Astrocyte (in vitro differentiated cells and primary cell): ENCODE results near the gene SH3RF1. TPM values are rescaled to one million over a fixed set of nuclear protein-coding genes. Genes with fewer than 3 reads are reported as not detected.

Experiments used
- DNase-seq: peaks from one replicate; pipeline ENCODE4 v3.0.0-alpha.2; 2010; ENCODE audit warnings: low read depth
- FAIRE-seq: peaks from 2 replicates; lab custom pipeline; 2011; peaks lifted over from hg19 to GRCh38; lab: Jason Lieb, UNC
- H2AFZ ChIP-seq: 2 replicates; pipeline ENCODE4 v1.6.0; 2012; ENCODE audit warnings: low read depth, low read length, inconsistent platforms
- H3K27ac ChIP-seq: 2 replicates; pipeline ENCODE4 v1.5.1; 2011; ENCODE audit warnings: low read depth, low read length, inconsistent platforms
- H3K27me3 ChIP-seq: 2 replicates; pipeline ENCODE4 v1.6.0; 2011; ENCODE audit warnings: low read length, inconsistent platforms; ENCODE audit not compliant: insufficient read depth
- H3K36me3 ChIP-seq: 2 replicates; pipeline ENCODE4 v1.5.1; 2011; ENCODE audit warnings: low read length, inconsistent platforms; ENCODE audit not compliant: insufficient read depth
- H3K4me1 ChIP-seq: 2 replicates; pipeline ENCODE4 v1.5.1; 2011; ENCODE audit warnings: low read length, inconsistent platforms; ENCODE audit not compliant: insufficient read depth
- H3K4me2 ChIP-seq: 2 replicates; pipeline ENCODE4 v1.6.0; 2012; ENCODE audit warnings: low read length, inconsistent platforms
- H3K4me3 ChIP-seq: 2 replicates; pipeline ENCODE4 v1.5.1; 2011; ENCODE audit warnings: low read depth, mild to moderate bottlenecking, low read length, inconsistent platforms; ENCODE audit not compliant: insufficient read depth
- H3K79me2 ChIP-seq: 2 replicates; pipeline ENCODE4 v1.6.0; 2012; ENCODE audit warnings: mild to moderate bottlenecking, low read length, inconsistent platforms; ENCODE audit not compliant: insufficient read depth
- H3K9ac ChIP-seq: 2 replicates; pipeline ENCODE4 v1.6.0; 2012; ENCODE audit warnings: mild to moderate bottlenecking, low read length, inconsistent platforms
- H3K9me3 ChIP-seq: 2 replicates; pipeline ENCODE4 v1.5.1; 2012; ENCODE audit warnings: low read depth, mild to moderate bottlenecking, low read length, inconsistent platforms; ENCODE audit not compliant: insufficient read depth
- H4K20me1 ChIP-seq: 2 replicates; pipeline ENCODE4 v1.6.0; 2012; ENCODE audit warnings: low read length, inconsistent platforms; ENCODE audit not compliant: insufficient read depth
- H3K27ac Mint-ChIP-seq: one replicate; pipeline ENCODE4 v1.8.0; 2021; ENCODE audit warnings: mild to moderate bottlenecking, mixed read lengths; ENCODE audit not compliant: unreplicated experiment
- H3K27me3 Mint-ChIP-seq: one replicate; pipeline ENCODE4 v1.8.0; 2021; ENCODE audit warnings: low read depth, mixed read lengths; ENCODE audit not compliant: unreplicated experiment
- H3K36me3 Mint-ChIP-seq: one replicate; pipeline ENCODE4 v1.8.0; 2021; ENCODE audit warnings: low read depth, mixed read lengths; ENCODE audit not compliant: unreplicated experiment
- H3K4me1 Mint-ChIP-seq: one replicate; pipeline ENCODE4 v1.8.0; 2021; ENCODE audit warnings: low read depth, mixed read lengths; ENCODE audit not compliant: unreplicated experiment
- H3K4me3 Mint-ChIP-seq: one replicate; pipeline ENCODE4 v1.8.0; 2021; ENCODE audit warnings: mild to moderate bottlenecking, moderate library complexity, mixed read lengths; ENCODE audit not compliant: unreplicated experiment
- H3K9me3 Mint-ChIP-seq: one replicate; pipeline ENCODE4 v1.8.0; 2021; ENCODE audit warnings: mild to moderate bottlenecking, mixed read lengths; ENCODE audit not compliant: unreplicated experiment
- EZH2 ChIP-seq: IDR thresholded peaks from 2 replicates; pipeline ENCODE4 v1.6.1; 2012; ENCODE audit warnings: mild to moderate bottlenecking, low read length, inconsistent platforms; ENCODE audit not compliant: insufficient read depth
- total RNA-seq: library from RNA; stranded (reverse); gene quantifications from 2 replicates; pipeline ENCODE4 v1.2.1, GENCODE V29; 2021
- TF ChIP-seq, protein P1 (sequence below): IDR thresholded peaks from 2 replicates; pipeline ENCODE4 v1.5.1; 2011; ENCODE audit warnings: low read depth, mild to moderate bottlenecking, inconsistent platforms, low read length, moderate library complexity; ENCODE audit not compliant: insufficient read depth

The SH3RF1 gene
- total RNA-seq, 1 donor from 2014 or later: 25.9 TPM

DNA sequence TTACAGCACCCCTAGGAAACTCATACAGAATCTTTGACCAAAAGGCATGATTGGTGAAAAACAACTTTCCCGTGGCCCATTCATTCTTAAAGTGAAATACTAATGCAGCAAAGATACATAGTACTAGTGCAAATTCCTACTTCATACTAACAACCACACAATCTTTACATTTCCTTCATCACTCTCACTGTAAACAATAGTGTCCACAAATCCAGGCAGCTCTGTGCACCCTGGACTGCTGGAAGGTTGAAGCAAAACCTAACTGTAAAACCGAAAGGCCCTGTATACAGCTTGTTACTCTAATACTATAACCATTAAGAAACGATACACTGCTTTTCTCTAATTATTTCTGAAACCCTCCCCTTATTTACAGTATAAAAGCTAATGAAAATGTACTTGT is 82.6 kb downstream of the SH3RF1 start:
- H3K36me3 ChIP-seq: no peaks in the 10 kb centered on the region
- Mint-ChIP-seq H3K27ac (no peak overlapping the region), H3K27me3 (no peaks in the 10 kb centered on the region), H3K36me3 (no peaks in the 10 kb centered on the region), H3K4me1 (peaks cover 25% of the 10 kb centered on the region), H3K9me3 (no peaks in the 10 kb centered on the region), H3K4me3 (no peak overlapping the region)
- no peak overlapping the region for H3K4me3 ChIP-seq
- no peak overlapping the region for H2AFZ ChIP-seq
- DNase-seq: no peak
- no peak overlapping the region for H3K27ac ChIP-seq
- peaks cover 13% of the 10 kb centered on the region for H3K4me1 ChIP-seq
- no peak overlapping the region for H3K4me2 ChIP-seq
- peaks cover 97% of the 10 kb centered on the region for H3K79me2 ChIP-seq
- TF ChIP-seq EZH2: no peak
- TF ChIP-seq, protein P1, sequence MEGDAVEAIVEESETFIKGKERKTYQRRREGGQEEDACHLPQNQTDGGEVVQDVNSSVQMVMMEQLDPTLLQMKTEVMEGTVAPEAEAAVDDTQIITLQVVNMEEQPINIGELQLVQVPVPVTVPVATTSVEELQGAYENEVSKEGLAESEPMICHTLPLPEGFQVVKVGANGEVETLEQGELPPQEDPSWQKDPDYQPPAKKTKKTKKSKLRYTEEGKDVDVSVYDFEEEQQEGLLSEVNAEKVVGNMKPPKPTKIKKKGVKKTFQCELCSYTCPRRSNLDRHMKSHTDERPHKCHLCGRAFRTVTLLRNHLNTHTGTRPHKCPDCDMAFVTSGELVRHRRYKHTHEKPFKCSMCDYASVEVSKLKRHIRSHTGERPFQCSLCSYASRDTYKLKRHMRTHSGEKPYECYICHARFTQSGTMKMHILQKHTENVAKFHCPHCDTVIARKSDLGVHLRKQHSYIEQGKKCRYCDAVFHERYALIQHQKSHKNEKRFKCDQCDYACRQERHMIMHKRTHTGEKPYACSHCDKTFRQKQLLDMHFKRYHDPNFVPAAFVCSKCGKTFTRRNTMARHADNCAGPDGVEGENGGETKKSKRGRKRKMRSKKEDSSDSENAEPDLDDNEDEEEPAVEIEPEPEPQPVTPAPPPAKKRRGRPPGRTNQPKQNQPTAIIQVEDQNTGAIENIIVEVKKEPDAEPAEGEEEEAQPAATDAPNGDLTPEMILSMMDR: no peak
- peaks cover 88% of the 10 kb centered on the region for H4K20me1 ChIP-seq
- H3K9ac ChIP-seq: no peak overlapping the region
- no peaks in the 10 kb centered on the region for H3K9me3 ChIP-seq
- H3K27me3 ChIP-seq: no peaks in the 10 kb centered on the region
- no peak for FAIRE-seq

DNA sequence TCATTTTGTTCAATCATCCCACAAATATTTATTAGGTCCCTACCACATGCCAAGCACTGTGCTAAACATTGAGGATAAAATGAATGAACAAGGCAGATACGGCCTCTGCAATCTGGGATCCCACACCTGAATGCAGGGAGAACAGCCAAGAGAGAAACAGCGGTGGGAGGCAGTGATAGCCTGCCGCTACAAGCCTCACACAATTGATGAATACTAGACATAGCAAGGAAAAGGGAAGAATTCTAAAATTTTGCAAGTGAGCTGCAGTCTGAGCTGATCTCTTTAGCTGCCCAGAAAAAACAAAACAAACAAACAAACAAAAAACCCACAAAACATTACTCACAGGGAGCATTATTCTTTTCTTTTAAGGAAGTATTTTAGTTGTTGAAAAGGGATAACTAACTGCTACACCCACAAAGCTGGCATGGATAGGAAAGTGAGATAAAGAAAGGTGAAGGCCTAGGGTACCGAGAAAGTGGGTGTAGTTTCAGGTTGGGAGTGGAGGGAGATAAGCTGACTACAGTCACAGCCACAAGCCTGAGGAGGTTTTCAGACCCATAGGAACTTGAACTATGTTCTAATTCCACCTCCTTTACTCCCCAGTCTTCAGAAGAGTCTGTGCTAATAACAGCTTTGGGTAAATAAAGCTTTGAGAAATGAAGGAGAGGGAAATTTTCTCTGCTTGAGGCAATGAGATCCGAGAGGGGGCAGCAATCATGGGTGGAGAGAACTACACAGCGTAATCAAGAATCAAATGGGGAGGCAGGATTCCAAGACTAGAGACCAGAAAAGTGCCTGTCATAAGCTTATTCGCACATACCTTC is 85.4 kb downstream of the SH3RF1 start:
- H3K79me2 ChIP-seq: peaks cover 97% of the 10 kb centered on the region
- peaks cover 83% of the 10 kb centered on the region for H4K20me1 ChIP-seq

More for the DNA sequence above, 85.4 kb downstream of the SH3RF1 start:
- Histone ChIP-seq H3K4me3 (no peak overlapping the region), H3K9me3 (no peaks in the 10 kb centered on the region), H3K4me2 (peak overlapping the region; percentile 38), H3K9ac (no peak overlapping the region), H3K27ac (no peak overlapping the region), H3K27me3 (no peaks in the 10 kb centered on the region), H3K36me3 (no peaks in the 10 kb centered on the region), H2AFZ (no peak overlapping the region), H3K4me1 (peaks cover 13% of the 10 kb centered on the region)
- Mint-ChIP-seq H3K27me3 (no peaks in the 10 kb centered on the region), H3K4me3 (no peak overlapping the region), H3K4me1 (peaks cover 25% of the 10 kb centered on the region), H3K9me3 (no peaks in the 10 kb centered on the region), H3K27ac (no peak overlapping the region), H3K36me3 (no peaks in the 10 kb centered on the region)
- TF ChIP-seq EZH2: no peak
- TF ChIP-seq, protein P1: no peak
- DNase-seq: no peak
- FAIRE-seq: peak; percentile 37
